Measurements from ENCODE around the gene SNRPA. TPM values are rescaled to one million over a fixed set of nuclear protein-coding genes. Genes with fewer than 3 reads are reported as not detected.
"Not testable (repeated sequence)": the region's sequence is repeated elsewhere in the genome, so short reads cannot be mapped to it uniquely, and the experiment has no call there.

The SNRPA gene
- total and polyA plus RNA-seq, 4 donors: 26.7 to 49.1 (median 43.8) TPM

- WGBS, 2 donors: 86 to 88% methylated on average over 5 of the region's 5 CpGs
- H3K27me3 ChIP-seq (ENCODE audit: control insufficient read depth in 1 of 2, insufficient read depth in 2 of 2, low read length in 1 of 2): no peaks in the 10 kb centered on the region
- H3K4me1 ChIP-seq (ENCODE audit: control insufficient read depth in 1 of 2, insufficient read depth in 2 of 2, low read length in 2 of 2): peaks cover 0 to 2% of the 10 kb centered on the region in 2 donors
- no peaks in the 10 kb centered on the region for H3K9me3 ChIP-seq (ENCODE audit: control insufficient read depth, low read length)
- no peak overlapping the region for H3K4me3 ChIP-seq (ENCODE audit: low read length in 2 of 2)
- H3K27ac ChIP-seq (ENCODE audit: low read depth in 1 of 2, low read length in 2 of 2): no peak overlapping the region
- intact Hi-C loops (cut with DNase I): loop anchor here (5.0 to 10.0 kb wide), 2 partner anchors 146 to 364 kb away; partner anchors contain the start of gene SERTAD3 (in 1 of the 2)
- ATAC-seq (ENCODE audit: low FRiP score): no peak
- peak in 1 of 2 donors; percentile 55 for DNase-seq
- H3K36me3 ChIP-seq (ENCODE audit: control insufficient read depth in 1 of 2, insufficient read depth in 2 of 2, low read length in 1 of 2): peaks cover 0 to 2% of the 10 kb centered on the region in 2 donors
Observed at GRCh38 chr19:40808497-40808896, 57.5 kb downstream of the SNRPA start.

DNA sequence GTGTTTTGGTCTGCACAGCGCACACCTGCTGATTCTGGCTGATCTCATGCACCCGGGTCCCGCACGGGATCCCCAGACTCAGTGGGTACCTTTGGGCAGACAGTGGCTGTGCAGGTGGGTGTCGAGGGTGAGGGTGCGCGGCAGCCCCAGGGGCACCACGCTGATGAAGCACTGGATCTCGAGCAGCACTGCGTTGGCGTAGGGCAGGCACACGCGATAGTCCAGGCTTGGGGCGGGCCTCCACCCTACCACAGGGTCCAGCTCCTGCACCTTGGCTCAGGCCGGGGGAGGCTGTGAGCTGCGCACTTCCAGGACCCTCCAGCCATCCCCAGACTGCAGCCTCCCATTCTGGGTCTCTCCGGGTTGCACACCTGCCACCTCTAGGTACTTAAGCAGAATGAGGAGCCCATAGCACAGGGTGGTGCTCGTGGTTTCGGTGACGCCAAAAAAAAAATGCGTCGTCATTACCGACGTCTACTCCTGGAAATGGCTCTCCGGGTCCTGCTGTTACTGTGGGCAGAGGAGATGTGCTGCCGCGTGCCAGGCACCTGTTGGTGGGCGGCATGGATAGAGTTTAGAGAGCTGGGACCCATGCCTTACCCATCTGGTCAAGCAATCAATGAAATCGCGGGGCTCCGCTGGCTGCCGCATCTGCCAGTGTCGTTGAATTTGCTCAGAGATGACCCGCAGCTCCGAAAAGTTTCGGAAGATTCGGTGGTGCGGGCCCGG is 58.5 kb downstream of the SNRPA start:
- Histone ChIP-seq H3K36me3 (ENCODE audit: control insufficient read depth in 1 of 2, insufficient read depth in 2 of 2, low read length in 1 of 2) (peaks cover 0 to 2% of the 10 kb centered on the region in 2 donors), H3K27ac (ENCODE audit: low read depth in 1 of 2, low read length in 2 of 2) (no peak overlapping the region), H3K27me3 (ENCODE audit: control insufficient read depth in 1 of 2, insufficient read depth in 2 of 2, low read length in 1 of 2) (no peaks in the 10 kb centered on the region), H3K9me3 (ENCODE audit: control insufficient read depth, low read length) (no peaks in the 10 kb centered on the region), H3K4me3 (ENCODE audit: low read length in 2 of 2) (no peak overlapping the region), H3K4me1 (ENCODE audit: control insufficient read depth in 1 of 2, insufficient read depth in 2 of 2, low read length in 2 of 2) (peaks cover 0 to 2% of the 10 kb centered on the region in 2 donors)
- DNase-seq: peak in 1 of 2 donors; percentile 77
- no peak for ATAC-seq (ENCODE audit: low FRiP score)
- 94% methylated on average over 39 of the region's 39 CpGs for WGBS, 2 donors
- intact Hi-C loops (cut with DNase I): loop anchor here (5.0 to 10.0 kb wide), 2 partner anchors 147 to 365 kb away; partner anchors contain the start of gene SERTAD3 (in 1 of the 2)

DNA sequence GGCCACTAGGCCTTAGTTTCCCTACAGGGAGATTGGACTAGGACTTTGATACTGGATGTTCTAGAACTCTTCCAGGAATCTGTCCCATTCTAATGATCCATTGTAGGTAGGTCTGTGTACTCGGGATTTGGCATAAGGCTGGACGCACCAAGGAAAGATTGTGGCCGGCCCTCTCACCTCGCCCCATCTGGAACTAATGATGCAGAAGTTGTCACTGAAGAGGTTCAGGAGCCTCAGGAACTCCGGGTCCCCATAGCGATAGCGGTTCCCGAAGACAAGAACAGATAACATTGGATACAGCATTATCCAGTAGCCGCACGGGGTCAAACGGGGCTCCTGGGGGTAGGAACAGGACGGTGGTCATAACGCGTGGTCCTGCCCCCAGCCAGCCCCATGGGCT is 59.2 kb downstream of the SNRPA start:
- no peaks in the 10 kb centered on the region for H3K9me3 ChIP-seq (ENCODE audit: control insufficient read depth, low read length)
- intact Hi-C loops (cut with DNase I): no loop called here
- WGBS, 2 donors: 53 to 58% methylated on average over 12 to 14 of the region's 14 CpGs
- ATAC-seq (ENCODE audit: low FRiP score) (no peak), DNase-seq (no peak)
- no peak overlapping the region for H3K4me3 ChIP-seq (ENCODE audit: low read length in 2 of 2)
- peaks cover 0 to 2% of the 10 kb centered on the region in 2 donors for H3K4me1 ChIP-seq (ENCODE audit: control insufficient read depth in 1 of 2, insufficient read depth in 2 of 2, low read length in 2 of 2)
- peaks cover 0 to 2% of the 10 kb centered on the region in 2 donors for H3K36me3 ChIP-seq (ENCODE audit: control insufficient read depth in 1 of 2, insufficient read depth in 2 of 2, low read length in 1 of 2)
- no peak overlapping the region for H3K27ac ChIP-seq (ENCODE audit: low read depth in 1 of 2, low read length in 2 of 2)
- H3K27me3 ChIP-seq (ENCODE audit: control insufficient read depth in 1 of 2, insufficient read depth in 2 of 2, low read length in 1 of 2): no peaks in the 10 kb centered on the region

DNA sequence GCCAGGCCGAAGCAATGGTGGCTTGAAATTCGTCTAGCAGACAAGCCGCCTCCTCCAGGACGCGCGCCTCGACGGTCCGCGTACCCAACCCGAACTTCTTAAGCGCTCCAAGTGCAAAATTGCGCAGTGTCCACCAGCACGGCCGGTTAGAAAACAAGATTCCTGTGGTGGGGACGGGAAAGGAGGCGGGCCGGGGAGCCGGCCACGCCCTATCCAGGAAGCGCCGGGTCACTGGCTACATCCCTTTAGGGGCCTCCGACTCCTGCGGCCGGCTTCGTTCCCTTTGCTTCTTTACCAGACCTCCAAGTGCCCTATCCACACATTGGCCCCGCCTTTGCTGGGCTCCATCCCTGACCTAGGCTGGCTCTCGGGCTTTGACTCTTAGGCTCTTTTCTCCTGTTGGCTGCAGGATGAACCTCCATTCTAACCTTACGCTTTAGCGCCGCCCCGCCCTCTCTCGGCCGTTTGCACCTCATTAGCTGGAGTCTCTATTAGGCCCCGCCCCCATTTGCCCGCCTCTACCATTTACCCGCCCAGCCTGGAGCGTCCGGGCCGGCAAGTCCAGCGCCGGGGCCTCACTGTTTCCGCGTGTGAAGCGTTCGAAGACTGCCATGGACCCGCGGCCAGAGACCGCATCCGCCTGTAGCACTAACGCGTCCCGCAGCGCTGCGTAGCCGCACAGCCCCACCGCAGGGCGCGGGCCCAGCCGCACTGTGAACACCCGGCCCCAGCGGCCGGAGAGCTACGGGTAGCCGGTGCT is 59.8 kb downstream of the SNRPA start:
- ATAC-seq (ENCODE audit: low FRiP score): peak; percentile 93
- intact Hi-C loops (cut with DNase I); H3K4me1 ChIP-seq (ENCODE audit: control insufficient read depth in 1 of 2, insufficient read depth in 2 of 2, low read length in 2 of 2); H3K36me3 ChIP-seq (ENCODE audit: control insufficient read depth in 1 of 2, insufficient read depth in 2 of 2, low read length in 1 of 2); H3K9me3 ChIP-seq (ENCODE audit: control insufficient read depth, low read length); H3K27me3 ChIP-seq (ENCODE audit: control insufficient read depth in 1 of 2, insufficient read depth in 2 of 2, low read length in 1 of 2): not testable (repeated sequence)
- peak overlapping the region in 1 of 2 donors; percentile 16 for H3K4me3 ChIP-seq (ENCODE audit: low read length in 2 of 2)
- H3K27ac ChIP-seq (ENCODE audit: low read depth in 1 of 2, low read length in 2 of 2): peak overlapping the region in 1 of 2 donors; percentile 53
- DNase-seq: peak; percentile 89 to 93
- WGBS, 2 donors: 5 to 8% methylated on average over 47 to 65 of the region's 65 CpGs

DNA sequence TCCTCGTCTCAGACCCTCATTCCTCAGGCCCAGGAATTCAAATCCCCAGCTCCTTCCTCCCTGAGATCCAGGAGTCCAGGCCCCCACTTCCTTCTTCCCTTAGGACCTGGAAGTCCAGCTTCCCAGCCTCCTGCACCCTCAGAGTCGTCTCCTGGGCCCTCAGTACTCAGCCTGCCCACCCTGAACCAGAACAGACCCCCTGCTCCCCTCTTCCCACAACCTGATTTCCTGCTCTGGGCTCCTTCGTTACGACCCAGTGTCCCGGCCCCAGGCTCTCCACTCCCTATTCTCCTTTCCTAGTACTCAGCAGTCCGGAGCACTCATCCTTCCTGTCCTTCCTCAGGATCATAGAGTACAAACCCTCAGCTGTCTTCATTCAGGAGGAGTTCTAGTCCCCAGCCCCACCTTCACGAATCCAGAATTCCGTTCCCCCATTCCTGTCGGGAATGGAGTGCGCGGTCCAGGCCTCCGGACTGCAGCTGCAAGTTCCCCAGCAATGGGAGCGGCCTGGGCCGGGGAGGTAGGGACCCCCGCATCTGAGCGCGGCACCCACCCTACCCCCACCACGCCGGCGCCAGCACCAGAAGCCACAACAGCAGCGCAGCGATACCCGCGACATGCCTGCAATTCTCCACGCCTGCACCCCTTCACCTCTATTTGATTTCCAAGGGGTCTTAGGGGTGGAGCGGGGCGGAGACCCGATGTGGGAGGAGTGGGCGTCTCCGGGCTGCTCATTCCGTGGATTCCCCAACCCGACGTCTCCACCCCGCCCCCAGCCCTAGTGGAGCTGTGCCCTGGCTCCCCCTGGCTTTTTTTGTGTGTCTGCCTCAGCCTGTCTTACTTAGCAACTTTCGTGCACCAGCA is 60.7 kb downstream of the SNRPA start:
- ATAC-seq (ENCODE audit: low FRiP score): no peak
- peak in 1 of 2 donors; percentile 74 for DNase-seq
- Histone ChIP-seq H3K4me1 (ENCODE audit: control insufficient read depth in 1 of 2, insufficient read depth in 2 of 2, low read length in 2 of 2) (peaks cover 0 to 2% of the 10 kb centered on the region in 2 donors), H3K9me3 (ENCODE audit: control insufficient read depth, low read length) (no peaks in the 10 kb centered on the region), H3K27me3 (ENCODE audit: control insufficient read depth in 1 of 2, insufficient read depth in 2 of 2, low read length in 1 of 2) (no peaks in the 10 kb centered on the region), H3K36me3 (ENCODE audit: control insufficient read depth in 1 of 2, insufficient read depth in 2 of 2, low read length in 1 of 2) (peaks cover 0 to 2% of the 10 kb centered on the region in 2 donors), H3K4me3 (ENCODE audit: low read length in 2 of 2) (no peak overlapping the region), H3K27ac (ENCODE audit: low read depth in 1 of 2, low read length in 2 of 2) (no peak overlapping the region)
- WGBS, 2 donors: 32 to 34% methylated on average over 29 to 35 of the region's 35 CpGs
- intact Hi-C loops (cut with DNase I): no loop called here

DNA sequence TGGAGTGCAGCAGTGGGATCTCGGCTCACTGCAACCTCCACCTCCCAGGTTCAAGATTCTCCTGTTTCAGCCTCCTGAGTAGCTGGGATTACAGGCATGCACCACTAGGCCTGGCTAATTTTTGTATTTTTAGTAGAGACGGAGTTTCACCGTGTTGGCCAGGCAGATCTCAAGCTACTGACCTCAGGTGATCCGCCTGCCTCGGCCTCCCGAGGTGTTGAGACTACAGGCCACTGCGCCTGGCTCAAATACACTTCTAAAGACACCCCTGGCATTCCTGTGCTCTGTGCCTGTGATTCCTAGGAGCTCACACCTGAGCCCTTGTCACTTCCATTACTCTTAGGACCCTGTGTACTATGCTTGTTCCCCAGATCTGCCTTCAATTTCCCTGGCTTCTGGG is 61.6 kb downstream of the SNRPA start:
- DNase-seq; H3K9me3 ChIP-seq (ENCODE audit: control insufficient read depth, low read length); intact Hi-C loops (cut with DNase I); H3K4me1 ChIP-seq (ENCODE audit: control insufficient read depth in 1 of 2, insufficient read depth in 2 of 2, low read length in 2 of 2); H3K27ac ChIP-seq (ENCODE audit: low read depth in 1 of 2, low read length in 2 of 2); H3K36me3 ChIP-seq (ENCODE audit: control insufficient read depth in 1 of 2, insufficient read depth in 2 of 2, low read length in 1 of 2); H3K4me3 ChIP-seq (ENCODE audit: low read length in 2 of 2); H3K27me3 ChIP-seq (ENCODE audit: control insufficient read depth in 1 of 2, insufficient read depth in 2 of 2, low read length in 1 of 2); ATAC-seq (ENCODE audit: low FRiP score): not testable (repeated sequence)
- 83 to 84% methylated on average over 7 of the region's 7 CpGs for WGBS, 2 donors

- no peak for ATAC-seq (ENCODE audit: low FRiP score)
- H3K27me3 ChIP-seq (ENCODE audit: control insufficient read depth in 1 of 2, insufficient read depth in 2 of 2, low read length in 1 of 2): no peaks in the 10 kb centered on the region
- 1 to 11% methylated on average over 4 of the region's 4 CpGs for WGBS, 2 donors
- H3K36me3 ChIP-seq (ENCODE audit: control insufficient read depth in 1 of 2, insufficient read depth in 2 of 2, low read length in 1 of 2): peaks cover 0 to 2% of the 10 kb centered on the region in 2 donors
- intact Hi-C loops (cut with DNase I): no loop called here
- H3K9me3 ChIP-seq (ENCODE audit: control insufficient read depth, low read length): no peaks in the 10 kb centered on the region
- DNase-seq: peak in 1 of 2 donors; percentile 80
- no peak overlapping the region for H3K27ac ChIP-seq (ENCODE audit: low read depth in 1 of 2, low read length in 2 of 2)
- H3K4me3 ChIP-seq (ENCODE audit: low read length in 2 of 2): no peak overlapping the region
- peaks cover 0 to 2% of the 10 kb centered on the region in 2 donors for H3K4me1 ChIP-seq (ENCODE audit: control insufficient read depth in 1 of 2, insufficient read depth in 2 of 2, low read length in 2 of 2)
Observed at GRCh38 chr19:40813182-40813581, 62.2 kb downstream of the SNRPA start.
